GM18498 (cell line): ENCODE measurements around the gene MAML3.
A peak's percentile ranks its signal among the peaks of the same experiment; 100 is the strongest.

Experiments used
- ATAC-seq: cut with Tn5 transposase; IDR thresholded peaks from one replicate; pipeline ENCODE4 v1.9.1; 2021; ENCODE audit warnings: mild to moderate bottlenecking, moderate library complexity; ENCODE audit not compliant: unreplicated experiment

Gene MAML3

GRCh38 chr4:140012688-140013486 lies 141.1 kb downstream of the MAML3 start:
- peak; percentile 64 for ATAC-seq

- no peak for ATAC-seq
Observed at GRCh38 chr4:140005699-140006098, 148.3 kb downstream of the MAML3 start.

GRCh38 chr4:140004922-140005627 lies 148.9 kb downstream of the MAML3 start:
- ATAC-seq, result no peak

GRCh38 chr4:140004549-140004895 lies 149.5 kb downstream of the MAML3 start:
- ATAC-seq, result no peak

- ATAC-seq, result no peak
Observed at GRCh38 chr4:140003876-140004548, 150.0 kb downstream of the MAML3 start.

- ATAC-seq, result no peak
Observed at GRCh38 chr4:140000232-140000631, 153.8 kb downstream of the MAML3 start.

GRCh38 chr4:139988863-139989765 lies 164.9 kb downstream of the MAML3 start:
- no peak for ATAC-seq

- ATAC-seq, result no peak
Observed at GRCh38 chr4:139987502-139987850, 166.5 kb downstream of the MAML3 start.

- no peak for ATAC-seq
Observed at GRCh38 chr4:139986689-139987501, 167.1 kb downstream of the MAML3 start.

GRCh38 chr4:139986106-139986505 lies 167.9 kb downstream of the MAML3 start:
- no peak for ATAC-seq

- ATAC-seq, result no peak
Observed at GRCh38 chr4:139985401-139985800, 168.6 kb downstream of the MAML3 start.

GRCh38 chr4:139984471-139984870 lies 169.5 kb downstream of the MAML3 start:
- ATAC-seq, result no peak

GRCh38 chr4:139978692-139979091 lies 175.3 kb downstream of the MAML3 start:
- peak; percentile 95 for ATAC-seq

GRCh38 chr4:139977838-139978609 lies 176.0 kb downstream of the MAML3 start:
- peak; percentile 51 for ATAC-seq

- ATAC-seq, result no peak
Observed at GRCh38 chr4:139975830-139976272, 178.1 kb downstream of the MAML3 start.

- no peak for ATAC-seq
Observed at GRCh38 chr4:139973616-139974015, 180.4 kb downstream of the MAML3 start.

- no peak for ATAC-seq
Observed at GRCh38 chr4:139973015-139973414, 181.0 kb downstream of the MAML3 start.

GRCh38 chr4:139972305-139972704 lies 181.7 kb downstream of the MAML3 start:
- ATAC-seq, result no peak

GRCh38 chr4:139971111-139971510 lies 182.9 kb downstream of the MAML3 start:
- no peak for ATAC-seq
